Measurements from ENCODE around the gene CCDC69.
"Not testable (repeated sequence)": the region's sequence is repeated elsewhere in the genome, so short reads cannot be mapped to it uniquely, and the experiment has no call there.

CCDC69 gene

GRCh38 chr5:151245680-151246219 lies 21.9 kb upstream of the CCDC69 start:
- no peak for DNase-seq (ENCODE audit: low read depth, low spot score)

- no peak for DNase-seq (ENCODE audit: low read depth, low spot score)
Observed at GRCh38 chr5:151244206-151244605, 20.3 kb upstream of the CCDC69 start.

- DNase-seq (ENCODE audit: low read depth, low spot score), result no peak
Observed at GRCh38 chr5:151243564-151243963, 19.7 kb upstream of the CCDC69 start.

- DNase-seq (ENCODE audit: low read depth, low spot score), result no peak
Observed at GRCh38 chr5:151243127-151243526, 19.2 kb upstream of the CCDC69 start.

GRCh38 chr5:151240924-151241635 lies 17.2 kb upstream of the CCDC69 start:
- no peak for DNase-seq (ENCODE audit: low read depth, low spot score)

- DNase-seq (ENCODE audit: low read depth, low spot score), result not testable (repeated sequence)
Observed at GRCh38 chr5:151240268-151240835, 16.5 kb upstream of the CCDC69 start.

DNA sequence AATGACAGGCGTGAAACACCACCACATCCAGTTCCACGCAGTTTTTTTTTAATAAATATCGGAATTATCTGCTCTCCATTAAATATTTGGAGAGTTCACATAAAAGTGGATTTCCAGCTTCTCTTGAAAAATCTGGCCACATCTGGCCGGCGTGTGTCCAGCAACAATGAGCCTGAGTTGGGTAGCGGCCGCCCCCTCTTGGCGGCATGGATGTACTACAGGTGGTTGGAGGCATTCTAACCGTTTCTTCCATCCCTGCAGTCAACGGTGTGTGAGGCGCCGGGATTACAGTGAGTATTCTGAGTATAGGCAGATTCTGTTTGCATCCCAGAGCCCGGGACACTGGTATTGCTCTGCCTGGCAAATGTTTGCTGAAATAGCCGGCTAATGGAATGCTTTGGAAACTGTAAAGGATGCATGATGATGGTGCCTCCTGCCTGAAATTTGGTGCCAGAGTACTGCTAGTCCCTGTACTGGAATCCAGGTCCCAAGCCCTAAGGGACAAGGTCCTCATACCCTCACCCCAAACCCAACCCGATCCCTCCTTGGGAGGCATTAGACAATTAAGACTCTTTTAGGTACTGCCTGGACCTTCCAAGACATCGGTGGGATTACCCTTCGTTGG lies 15.5 kb upstream of the CCDC69 start:
- no peak for DNase-seq (ENCODE audit: low read depth, low spot score)

GRCh38 chr5:151238303-151238741 lies 14.4 kb upstream of the CCDC69 start:
- DNase-seq (ENCODE audit: low read depth, low spot score), result no peak

- no peak for DNase-seq (ENCODE audit: low read depth, low spot score)
Observed at GRCh38 chr5:151237685-151238084, 13.8 kb upstream of the CCDC69 start.

DNA sequence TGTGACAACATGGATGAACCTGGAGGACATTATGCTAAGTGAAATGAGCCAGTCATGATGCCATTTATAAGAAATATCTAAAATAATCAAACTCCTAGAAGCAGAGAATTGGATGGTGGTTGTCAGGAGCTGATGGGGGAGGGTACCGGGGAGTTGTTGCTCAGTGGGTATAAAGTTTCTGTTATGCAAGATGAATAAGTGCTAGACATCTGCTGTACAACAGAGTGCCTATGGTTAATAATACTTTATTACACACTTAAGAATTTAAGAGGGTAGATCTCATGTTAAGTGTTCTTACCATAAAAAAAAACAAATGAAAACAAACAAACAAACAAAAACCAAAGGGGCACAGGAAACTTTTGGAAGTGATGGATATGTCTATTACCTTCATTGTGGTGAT lies 13.0 kb upstream of the CCDC69 start:
- no peak for DNase-seq (ENCODE audit: low read depth, low spot score)

DNA sequence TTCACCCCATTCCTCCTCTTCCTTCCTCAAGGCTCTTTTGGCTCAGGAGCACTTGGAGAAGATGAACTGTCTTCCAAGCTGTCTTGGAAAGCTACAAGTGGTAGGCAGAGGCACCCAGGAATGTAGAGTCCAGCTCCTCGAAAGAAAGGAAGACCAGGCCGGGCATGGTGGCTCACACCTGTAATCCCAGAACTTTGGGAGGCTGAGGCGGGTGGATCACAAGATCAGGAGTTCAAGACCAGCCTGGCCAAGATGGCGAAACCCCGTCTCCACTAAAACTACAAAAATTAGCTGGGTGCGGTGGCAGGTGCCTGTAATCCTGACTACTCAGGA lies 11.3 kb upstream of the CCDC69 start:
- not testable (repeated sequence) for DNase-seq (ENCODE audit: low read depth, low spot score)

- no peak for DNase-seq (ENCODE audit: low read depth, low spot score)
Observed at GRCh38 chr5:151234476-151235238, 10.8 kb upstream of the CCDC69 start.

GRCh38 chr5:151233616-151234085 lies 9.8 kb upstream of the CCDC69 start:
- no peak for DNase-seq (ENCODE audit: low read depth, low spot score)

GRCh38 chr5:151231359-151231758 lies 7.5 kb upstream of the CCDC69 start:
- no peak for DNase-seq (ENCODE audit: low read depth, low spot score)

DNA sequence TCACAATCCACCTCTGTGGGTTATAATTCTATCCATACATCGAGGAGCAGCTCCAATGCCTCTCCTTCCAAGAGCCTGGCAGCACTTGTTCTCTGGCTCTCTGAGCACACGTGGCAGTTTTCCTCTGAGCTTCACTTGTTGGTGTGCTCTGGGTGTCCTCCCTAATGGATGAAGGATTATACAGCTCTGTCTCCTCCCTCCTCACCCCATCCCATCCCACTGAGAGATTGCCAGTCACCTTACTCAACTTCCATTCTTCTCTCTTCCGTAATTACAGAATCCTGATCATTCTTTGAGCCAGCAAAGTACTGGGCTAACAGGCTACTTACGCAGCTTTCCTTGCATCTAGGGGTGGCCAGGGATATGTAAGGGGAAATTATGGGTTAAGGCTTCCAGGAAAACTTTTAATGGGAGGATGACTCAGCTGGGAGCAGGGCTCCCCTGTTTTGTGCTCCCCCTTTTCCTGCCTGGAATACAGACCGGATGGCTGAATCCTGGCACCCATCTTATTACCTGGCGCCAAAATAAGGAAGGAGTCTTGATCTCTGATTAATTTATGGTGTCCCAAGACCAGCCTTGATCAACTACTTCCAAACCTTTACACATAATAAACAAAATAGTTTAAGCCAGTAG lies 6.3 kb upstream of the CCDC69 start:
- DNase-seq (ENCODE audit: low read depth, low spot score), result no peak

DNA sequence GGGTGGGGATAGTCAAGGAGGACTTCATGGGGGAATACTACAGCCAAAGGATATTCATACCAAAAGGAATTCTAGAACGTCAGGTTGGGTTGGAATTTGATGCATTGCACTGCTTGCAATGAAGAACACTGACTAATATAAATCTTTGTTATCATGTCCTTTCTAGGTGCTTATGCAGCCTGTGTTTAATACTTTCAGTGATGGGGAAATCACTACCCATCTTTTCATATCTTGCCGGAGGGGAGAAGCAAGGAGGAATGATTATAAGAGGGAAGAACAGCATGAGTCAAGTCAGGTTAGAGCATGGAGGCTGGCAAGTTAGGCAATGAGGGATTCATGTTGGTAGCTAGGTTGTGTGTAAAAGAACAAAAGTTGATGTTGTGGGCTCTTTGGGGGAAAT lies 5.1 kb upstream of the CCDC69 start:
- DNase-seq (ENCODE audit: low read depth, low spot score), result no peak

GRCh38 chr5:151227918-151228447 lies 4.1 kb upstream of the CCDC69 start:
- DNase-seq (ENCODE audit: low read depth, low spot score), result no peak

GRCh38 chr5:151225475-151225874 lies 1.6 kb upstream of the CCDC69 start:
- no peak for DNase-seq (ENCODE audit: low read depth, low spot score)

GRCh38 chr5:151225071-151225470 lies 1.2 kb upstream of the CCDC69 start:
- no peak for DNase-seq (ENCODE audit: low read depth, low spot score)

DNA sequence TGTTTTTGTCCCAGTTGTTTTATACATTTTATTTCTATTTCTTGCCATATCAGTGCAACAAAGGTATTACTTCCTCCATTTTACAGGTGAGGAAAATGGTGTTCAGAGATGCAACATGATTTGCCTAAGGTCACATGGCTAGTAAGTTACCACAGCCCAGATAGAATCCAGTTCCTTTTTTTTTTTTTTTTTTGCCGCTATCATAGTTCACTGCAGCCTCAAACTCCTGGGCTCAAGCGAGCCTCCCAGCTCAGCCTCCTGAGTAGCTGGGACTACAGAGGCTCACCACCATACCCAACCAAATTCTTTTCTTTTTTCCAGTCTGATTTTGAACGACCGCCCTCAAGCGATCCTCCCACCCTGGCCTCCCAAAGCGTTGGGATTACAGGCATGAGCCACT lies 480 bp upstream of the CCDC69 start:
- no peak for DNase-seq (ENCODE audit: low read depth, low spot score)

DNA sequence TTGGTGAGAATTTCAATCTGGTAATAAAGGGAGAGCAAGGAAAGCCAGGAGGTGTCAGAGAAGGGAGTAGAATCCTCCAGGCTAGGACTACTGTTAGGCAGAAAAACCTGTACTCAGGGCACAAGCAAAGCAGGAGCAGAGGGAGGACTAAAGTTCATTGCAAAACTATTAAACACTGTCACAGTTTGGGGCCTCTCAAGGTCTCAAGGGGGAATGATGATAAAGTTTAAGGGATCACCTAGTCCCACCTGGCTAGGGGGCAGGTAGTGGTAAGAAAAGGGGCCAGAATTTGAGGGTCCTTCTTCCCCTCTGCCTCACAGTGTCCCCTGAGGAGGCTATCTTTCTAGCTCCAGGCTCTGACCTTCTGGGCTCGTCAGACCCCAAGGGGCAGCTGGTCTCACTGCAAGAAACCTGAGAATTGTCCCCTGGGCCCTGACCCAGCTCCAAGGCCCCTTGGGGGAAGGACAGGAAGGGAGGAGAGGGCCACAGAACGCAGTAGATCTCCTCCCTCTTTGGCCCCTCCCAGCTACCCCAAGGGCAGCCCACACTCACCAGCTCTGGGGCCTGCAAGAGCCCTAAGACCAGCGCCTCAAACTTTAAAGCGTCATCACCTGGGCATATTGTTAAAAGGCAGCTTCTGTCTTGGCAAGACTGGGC lies 974 bp downstream of the CCDC69 start:
- DNase-seq (ENCODE audit: low read depth, low spot score), result no peak

Measured in brain pericyte (primary cell).